Left lung (tissue), 10 donors: ENCODE data around the gene WASF2. TPM values are rescaled to one million over a fixed set of nuclear protein-coding genes. Genes with fewer than 3 reads are reported as not detected.

Experiments used
- ATAC-seq: fragments of 200-7000 bp; cut with Tn5 transposase; one replicate; pipeline ENCODE4 v1.9.1; 2020; ENCODE audit warnings: moderate library complexity
- DNase-seq, 4 donors: peaks; one replicate each; pipeline ENCODE4 v3.0.0-alpha.2; 2013 to 2020
- H3K27ac ChIP-seq, 2 donors: fragments of 200-600 bp; sonication (generic) in 1 of 2; one replicate each; pipeline versions ENCODE4 v1.5.0 to v1.8.0; 2020 to 2021
- H3K27me3 ChIP-seq, 2 donors: fragments of 200-600 bp; sonication (generic) in 1 of 2; one replicate each; pipeline versions ENCODE4 v1.5.0 to v1.8.0; 2020 to 2021
- H3K36me3 ChIP-seq, 2 donors: fragments of 200-600 bp; sonication (generic) in 1 of 2; one replicate each; pipeline versions ENCODE4 v1.5.0 to v1.8.0; 2020 to 2021
- H3K4me1 ChIP-seq, 2 donors: fragments of 200-600 bp; one replicate each; pipeline ENCODE4 v1.8.0; 2021
- H3K4me3 ChIP-seq, 2 donors: fragments of 200-600 bp; sonication (generic) in 1 of 2; one replicate each; pipeline versions ENCODE4 v1.5.0 to v1.8.0; 2020 to 2021; ENCODE audit warnings: mild to moderate bottlenecking in 1 of 2
- H3K9me3 ChIP-seq, 2 donors: fragments of 200-600 bp; sonication (generic) in 1 of 2; one replicate each; pipeline versions ENCODE4 v1.5.0 to v1.8.0; 2020 to 2021
- intact Hi-C, 2 donors: fragments of 100-400 bp; cut with DNase I; formaldehyde crosslinking; loops; one replicate each; pipeline versions ENCODE4 v1.11.2 to v1.14.2; 2022
- polyA plus RNA-seq, 6 donors: library from polyadenylated mRNA; unstranded; fragments of 120-200 nt; gene quantifications; one replicate each; pipeline ENCODE4 v1.2.1, GENCODE V29; 2013; ENCODE audit not compliant: insufficient read length in 6 of 6
- total RNA-seq, 2 donors: library from RNA; stranded (reverse); fragmentation: NEBNext Ultra II Directional; extraction: Animal tissue kit (Norgen Biotek cat#: 25700); gene quantifications; one replicate each; pipeline ENCODE4 v1.2.1, GENCODE V29; 2021
- TF ChIP-seq, protein P1 (sequence below), 2 donors: fragments of 200-600 bp; sonication (generic) in 1 of 2; IDR thresholded peaks; one replicate each; pipeline versions ENCODE4 v1.5.0 to v1.8.0; 2021; ENCODE audit warnings: antibody characterized with exemption in 2 of 2
- donor health status: DM: no; HTN: yes; CAD: no.
- donor health status: DM: no; HTN: no; CAD: no.

Gene WASF2
- total and polyA plus RNA-seq, 8 donors = 108 to 147 (median 134) TPM

DNA sequence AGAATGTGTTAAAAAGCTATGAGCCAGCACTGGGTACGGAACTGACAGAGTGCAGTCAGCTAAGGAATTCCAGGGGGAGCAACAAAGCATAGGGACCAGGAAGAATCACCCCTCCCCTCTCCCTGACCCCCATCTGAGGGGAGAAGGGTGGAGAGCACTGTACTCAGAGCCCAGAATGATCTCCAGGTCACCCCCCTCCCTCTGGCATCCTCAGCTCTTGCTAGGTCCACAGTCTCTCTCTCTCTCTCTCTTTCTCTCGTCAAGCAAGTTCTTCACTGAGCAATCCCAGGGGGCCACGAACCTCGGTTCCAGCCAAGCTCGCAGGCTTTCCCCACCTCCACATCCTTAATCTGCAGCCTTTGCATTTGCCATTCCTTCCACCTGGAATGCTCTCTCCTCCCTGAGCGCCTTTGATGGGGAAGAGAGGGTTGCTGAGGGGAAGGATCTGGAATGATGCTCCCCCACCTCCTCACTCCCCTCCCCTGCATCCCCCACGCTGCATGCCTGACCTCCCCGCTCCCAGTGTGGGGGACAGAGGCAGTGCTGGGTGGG lies 6.7 kb upstream of the WASF2 start:
- TF ChIP-seq, protein P1, sequence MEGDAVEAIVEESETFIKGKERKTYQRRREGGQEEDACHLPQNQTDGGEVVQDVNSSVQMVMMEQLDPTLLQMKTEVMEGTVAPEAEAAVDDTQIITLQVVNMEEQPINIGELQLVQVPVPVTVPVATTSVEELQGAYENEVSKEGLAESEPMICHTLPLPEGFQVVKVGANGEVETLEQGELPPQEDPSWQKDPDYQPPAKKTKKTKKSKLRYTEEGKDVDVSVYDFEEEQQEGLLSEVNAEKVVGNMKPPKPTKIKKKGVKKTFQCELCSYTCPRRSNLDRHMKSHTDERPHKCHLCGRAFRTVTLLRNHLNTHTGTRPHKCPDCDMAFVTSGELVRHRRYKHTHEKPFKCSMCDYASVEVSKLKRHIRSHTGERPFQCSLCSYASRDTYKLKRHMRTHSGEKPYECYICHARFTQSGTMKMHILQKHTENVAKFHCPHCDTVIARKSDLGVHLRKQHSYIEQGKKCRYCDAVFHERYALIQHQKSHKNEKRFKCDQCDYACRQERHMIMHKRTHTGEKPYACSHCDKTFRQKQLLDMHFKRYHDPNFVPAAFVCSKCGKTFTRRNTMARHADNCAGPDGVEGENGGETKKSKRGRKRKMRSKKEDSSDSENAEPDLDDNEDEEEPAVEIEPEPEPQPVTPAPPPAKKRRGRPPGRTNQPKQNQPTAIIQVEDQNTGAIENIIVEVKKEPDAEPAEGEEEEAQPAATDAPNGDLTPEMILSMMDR (IDR thresholded peaks at IDR 0.05) = no peak
- Histone ChIP-seq H3K4me1 (peaks cover 10 to 11% of the 10 kb centered on the region in 2 donors), H3K27me3 (no peaks in the 10 kb centered on the region), H3K27ac (no peak overlapping the region), H3K4me3 (no peak overlapping the region), H3K36me3 (no peaks in the 10 kb centered on the region), H3K9me3 (no peaks in the 10 kb centered on the region)
- intact Hi-C loops = no loop called here
- ATAC-seq (peak; percentile 29), DNase-seq (peak in 1 of 4 donors; percentile 9)

- no peaks in the 10 kb centered on the region for H3K27me3 ChIP-seq
- H3K9me3 ChIP-seq = no peaks in the 10 kb centered on the region
- H3K27ac ChIP-seq = peak overlapping the region; percentile 96 to 100
- no peak for ATAC-seq
- intact Hi-C loops = no loop called here
- TF ChIP-seq, protein P1 (IDR thresholded peaks at IDR 0.05) = no peak
- H3K4me1 ChIP-seq = peaks cover 21 to 35% of the 10 kb centered on the region in 2 donors
- DNase-seq = no peak
- H3K4me3 ChIP-seq = no peak overlapping the region
- H3K36me3 ChIP-seq = no peaks in the 10 kb centered on the region
These were observed 2.8 kb upstream of the WASF2 start for GRCh38 chr1:27492796-27493195.

GRCh38 chr1:27491748-27492700 lies 2.1 kb upstream of the WASF2 start:
- Histone ChIP-seq H3K9me3 (no peaks in the 10 kb centered on the region), H3K27ac (peak overlapping the region; percentile 96 to 100), H3K4me1 (peaks cover 22 to 38% of the 10 kb centered on the region in 2 donors), H3K27me3 (no peaks in the 10 kb centered on the region), H3K36me3 (no peaks in the 10 kb centered on the region), H3K4me3 (no peak overlapping the region)
- TF ChIP-seq, protein P1 (IDR thresholded peaks at IDR 0.05) = no peak
- peak in 1 of 4 donors; percentile 36 for DNase-seq
- intact Hi-C loops = no loop called here
- no peak for ATAC-seq

DNA sequence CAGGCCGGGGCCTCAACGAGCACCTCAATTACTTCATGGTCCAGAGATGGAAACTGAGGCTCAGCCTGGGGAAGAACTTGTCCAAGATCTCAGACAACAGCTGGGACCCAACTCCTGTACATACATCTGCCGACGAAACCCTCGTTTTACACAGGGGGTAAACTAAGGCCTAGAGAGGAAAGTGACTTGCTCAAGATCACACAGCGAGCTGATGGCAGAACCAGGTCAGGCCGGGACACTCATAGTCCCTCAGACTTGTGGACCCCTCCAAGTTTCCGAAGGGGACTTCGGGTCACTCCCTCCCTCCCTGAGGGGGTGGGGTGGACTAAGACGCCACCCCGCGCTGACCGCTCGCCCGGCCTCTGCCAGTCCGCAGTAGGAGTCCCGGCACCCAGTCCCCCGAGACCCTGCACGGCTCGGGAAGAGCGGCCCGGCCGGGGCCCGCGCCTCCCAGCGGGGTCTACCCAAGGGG lies 430 bp downstream of the WASF2 start:
- ATAC-seq (peak; percentile 23), DNase-seq (peak in 1 of 4 donors; percentile 51)
- peak overlapping the region; percentile 80 to 99 for H3K4me3 ChIP-seq
- H3K27ac ChIP-seq = peak overlapping the region; percentile 96 to 100
- intact Hi-C loops = loop anchor here in 1 of 2 donors (10.0 kb wide), 1 partner anchor 65 kb away; no protein-coding TSS in a partner anchor
- TF ChIP-seq, protein P1 (IDR thresholded peaks at IDR 0.05) = no peak
- H3K36me3 ChIP-seq = peaks cover 0 to 4% of the 10 kb centered on the region in 2 donors
- H3K27me3 ChIP-seq = no peaks in the 10 kb centered on the region
- H3K9me3 ChIP-seq = no peaks in the 10 kb centered on the region
- peaks cover 22 to 63% of the 10 kb centered on the region in 2 donors for H3K4me1 ChIP-seq
